Type B pancreatic cell (in vitro differentiated cells): ENCODE measurements around the gene STX12. TPM values are rescaled to one million over a fixed set of nuclear protein-coding genes. Genes with fewer than 3 reads are reported as not detected.

Experiments
- DNase-seq: peaks from one replicate; pipeline ENCODE4 v3.0.0; 2021; ENCODE audit warnings: mixed read lengths; ENCODE audit not compliant: unreplicated experiment; ENCODE audit errors: extremely low spot score
- H3K27ac Mint-ChIP-seq: 2 replicates; pipeline ENCODE4 v1.8.0; 2021; ENCODE audit warnings: mild to moderate bottlenecking, mixed read lengths
- H3K27me3 Mint-ChIP-seq: 2 replicates; pipeline ENCODE4 v1.8.0; 2021; ENCODE audit warnings: mixed read lengths
- H3K36me3 Mint-ChIP-seq: 2 replicates; pipeline ENCODE4 v1.8.0; 2021; ENCODE audit warnings: mixed read lengths
- H3K4me1 Mint-ChIP-seq: one replicate; pipeline ENCODE4 v1.8.0; 2021; ENCODE audit warnings: mixed read lengths; ENCODE audit not compliant: unreplicated experiment
- H3K4me3 Mint-ChIP-seq: 2 replicates; pipeline ENCODE4 v1.8.0; 2021; ENCODE audit warnings: mild to moderate bottlenecking, mixed read lengths
- H3K9me3 Mint-ChIP-seq: 2 replicates; pipeline ENCODE4 v1.8.0; 2021; ENCODE audit warnings: mixed read lengths
- total RNA-seq: library from RNA; stranded (reverse); gene quantifications from 2 replicates; pipeline ENCODE4 v1.2.1, GENCODE V29; 2021; ENCODE audit warnings: low replicate concordance
- TF ChIP-seq, protein P1 (sequence below): fragments of 200-600 bp; sonication (generic); conservative IDR thresholded peaks from 2 replicates; pipeline ENCODE4 v1.5.0; 2021; ENCODE audit warnings: antibody characterized with exemption, mild to moderate bottlenecking

Gene STX12
- total RNA-seq, 1 donor from 2014 or later = 28.9 TPM

DNA sequence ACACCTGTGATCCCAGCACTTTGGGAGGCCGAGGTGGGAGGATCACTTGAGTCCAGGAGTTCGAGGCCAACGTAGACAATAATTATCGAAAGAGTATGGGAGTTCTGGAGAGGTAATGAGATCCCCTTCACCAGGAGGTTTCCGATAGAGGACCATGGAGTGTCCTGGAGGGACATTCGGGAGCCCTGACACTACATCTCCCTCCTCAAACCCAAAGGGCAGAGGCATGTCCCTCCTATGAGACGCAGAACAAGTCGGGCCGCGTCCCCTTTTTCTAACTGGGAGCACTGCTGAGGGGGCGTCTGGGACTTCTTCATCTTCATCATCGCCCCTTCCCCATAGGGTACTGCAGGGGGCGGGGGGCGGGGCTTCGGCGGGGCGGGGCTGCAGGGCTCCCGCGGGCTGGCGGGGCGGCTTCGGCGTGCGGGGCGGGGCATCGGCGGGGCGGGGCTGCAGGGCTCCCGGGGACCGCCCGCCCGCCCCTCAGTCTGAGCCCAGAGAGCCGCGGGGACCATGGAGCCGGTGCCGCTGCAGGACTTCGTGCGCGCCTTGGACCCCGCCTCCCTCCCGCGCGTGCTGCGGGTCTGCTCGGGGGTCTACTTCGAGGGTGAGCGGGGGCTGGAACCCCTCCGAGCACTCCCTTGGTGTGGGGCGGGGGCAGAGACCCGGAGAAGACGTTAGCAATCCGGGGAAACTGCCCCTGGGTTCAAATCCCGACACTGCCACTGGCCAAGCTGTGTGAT is 99.2 kb downstream of the STX12 start, which contains the start of gene THEMIS2:
Gene THEMIS2, plus strand, starts transcription at position 486 of the 743 bp plus-strand sequence. Its CDS starts 28 bp downstream, at position 514.
- peaks cover 6% of the 10 kb centered on the region for H3K4me1 Mint-ChIP-seq
- no peaks in the 10 kb centered on the region for H3K9me3 Mint-ChIP-seq
- H3K27ac Mint-ChIP-seq = no peak within 1 kb of the TSS
- TF ChIP-seq, protein P1, sequence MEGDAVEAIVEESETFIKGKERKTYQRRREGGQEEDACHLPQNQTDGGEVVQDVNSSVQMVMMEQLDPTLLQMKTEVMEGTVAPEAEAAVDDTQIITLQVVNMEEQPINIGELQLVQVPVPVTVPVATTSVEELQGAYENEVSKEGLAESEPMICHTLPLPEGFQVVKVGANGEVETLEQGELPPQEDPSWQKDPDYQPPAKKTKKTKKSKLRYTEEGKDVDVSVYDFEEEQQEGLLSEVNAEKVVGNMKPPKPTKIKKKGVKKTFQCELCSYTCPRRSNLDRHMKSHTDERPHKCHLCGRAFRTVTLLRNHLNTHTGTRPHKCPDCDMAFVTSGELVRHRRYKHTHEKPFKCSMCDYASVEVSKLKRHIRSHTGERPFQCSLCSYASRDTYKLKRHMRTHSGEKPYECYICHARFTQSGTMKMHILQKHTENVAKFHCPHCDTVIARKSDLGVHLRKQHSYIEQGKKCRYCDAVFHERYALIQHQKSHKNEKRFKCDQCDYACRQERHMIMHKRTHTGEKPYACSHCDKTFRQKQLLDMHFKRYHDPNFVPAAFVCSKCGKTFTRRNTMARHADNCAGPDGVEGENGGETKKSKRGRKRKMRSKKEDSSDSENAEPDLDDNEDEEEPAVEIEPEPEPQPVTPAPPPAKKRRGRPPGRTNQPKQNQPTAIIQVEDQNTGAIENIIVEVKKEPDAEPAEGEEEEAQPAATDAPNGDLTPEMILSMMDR = no peak
- peak; percentile 77 for DNase-seq
- peaks cover 6% of the 10 kb centered on the region for H3K27me3 Mint-ChIP-seq
- H3K4me3 Mint-ChIP-seq = peak within 1 kb of the TSS; percentile 87
- no peaks in the 10 kb centered on the region for H3K36me3 Mint-ChIP-seq

- Mint-ChIP-seq H3K36me3 (no peaks in the 10 kb centered on the region), H3K27ac (no peak overlapping the region), H3K4me3 (peak overlapping the region; percentile 87), H3K27me3 (peaks cover 6% of the 10 kb centered on the region), H3K4me1 (peaks cover 6% of the 10 kb centered on the region), H3K9me3 (no peaks in the 10 kb centered on the region)
- TF ChIP-seq, protein P1 = no peak
- no peak for DNase-seq
Observed at GRCh38 chr1:27872802-27873551, 100.0 kb downstream of the STX12 start.

- Mint-ChIP-seq H3K36me3 (no peaks in the 10 kb centered on the region), H3K27ac (no peak overlapping the region), H3K4me1 (peaks cover 6% of the 10 kb centered on the region), H3K27me3 (peaks cover 6% of the 10 kb centered on the region), H3K4me3 (no peak overlapping the region), H3K9me3 (no peaks in the 10 kb centered on the region)
- TF ChIP-seq, protein P1 = no peak
- no peak for DNase-seq
Observed at GRCh38 chr1:27873671-27874384, 100.8 kb downstream of the STX12 start.

Other genes with a start within 250 kb of the STX12 start
- gene AHDC1, start 169.1 kb upstream of the STX12 start, total RNA-seq = 49.3 and 61.0 TPM in 2 replicates
- not detected in 2 replicates for gene FGR, start 138.0 kb upstream of the STX12 start, total RNA-seq
- gene IFI6, start 101.0 kb upstream of the STX12 start, total RNA-seq = 62.2 and 136 TPM in 2 replicates
- 12.3 and 14.2 TPM in 2 replicates for gene FAM76A, start 47.3 kb upstream of the STX12 start, total RNA-seq
- 53.9 and 54.9 TPM in 2 replicates for gene PPP1R8, start 57.6 kb downstream of the STX12 start, total RNA-seq
- gene THEMIS2, start 99.3 kb downstream of the STX12 start, total RNA-seq = 0.98 and 3.1 TPM in 2 replicates
- 28.0 and 44.6 TPM in 2 replicates for gene RPA2, start 141.4 kb downstream of the STX12 start, total RNA-seq
- 3.2 and 3.6 TPM in 2 replicates for gene SMPDL3B, start 161.8 kb downstream of the STX12 start, total RNA-seq
- gene XKR8, start 186.8 kb downstream of the STX12 start, total RNA-seq = 8.0 and 12.6 TPM in 2 replicates